Activated effector memory CD4-positive, alpha-beta T cell treated with anti-CD3 and anti-CD28 coated beads, Interleukin-2, amount 50 U/mL, for 16 hours (primary cell): ENCODE measurements around the gene ATP5F1D.

Experiments
- DNase-seq: peaks from one replicate; pipeline ENCODE4 v3.0.0-alpha.2; 2020

ATP5F1D gene

DNA sequence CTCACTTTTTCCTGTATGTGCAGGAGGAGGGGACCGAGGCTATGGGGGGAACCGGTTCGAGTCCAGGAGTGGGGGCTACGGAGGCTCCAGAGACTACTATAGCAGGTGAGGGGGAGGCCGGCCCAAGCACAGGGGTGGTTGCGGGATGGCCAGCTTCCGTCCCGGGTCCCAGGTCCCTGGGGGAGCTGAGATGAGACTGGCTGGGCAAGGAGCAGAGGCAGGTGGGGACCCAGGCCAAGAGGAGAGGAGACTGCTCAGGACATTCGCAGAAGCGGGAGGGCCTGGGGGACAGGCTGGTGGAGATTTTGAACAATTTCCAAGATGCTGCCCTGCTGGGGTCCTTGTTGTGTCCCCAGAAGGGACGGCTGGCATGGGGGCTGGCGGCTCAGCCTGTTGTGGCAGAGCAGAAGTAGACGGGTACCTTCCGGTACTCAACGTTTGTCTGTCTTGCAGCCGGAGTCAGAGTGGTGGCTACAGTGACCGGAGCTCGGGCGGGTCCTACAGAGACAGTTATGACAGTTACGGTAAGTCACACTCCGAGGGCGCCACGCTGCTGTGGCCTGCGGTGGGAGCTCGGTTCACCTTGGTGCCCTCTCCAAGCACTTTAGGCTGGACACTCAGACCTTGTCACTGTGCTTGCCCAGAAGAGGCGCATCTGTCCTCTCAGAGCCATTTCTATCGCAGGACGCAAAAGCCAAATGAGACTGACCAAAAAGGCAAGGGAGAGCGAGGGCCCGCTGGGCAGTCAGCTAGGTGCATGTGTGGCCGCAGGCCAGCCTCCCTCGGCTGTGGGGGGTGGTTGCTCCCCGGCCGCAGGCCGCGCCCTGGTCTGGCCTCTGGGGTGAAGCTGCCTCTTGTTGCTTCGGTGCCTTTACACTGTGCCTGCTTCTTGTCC lies 30.2 kb downstream of the ATP5F1D start:
- DNase-seq = no peak

- no peak for DNase-seq
These were observed 31.1 kb downstream of the ATP5F1D start for GRCh38 chr19:1272423-1273262.

GRCh38 chr19:1273263-1274041 lies 31.9 kb downstream of the ATP5F1D start:
- no peak for DNase-seq

DNA sequence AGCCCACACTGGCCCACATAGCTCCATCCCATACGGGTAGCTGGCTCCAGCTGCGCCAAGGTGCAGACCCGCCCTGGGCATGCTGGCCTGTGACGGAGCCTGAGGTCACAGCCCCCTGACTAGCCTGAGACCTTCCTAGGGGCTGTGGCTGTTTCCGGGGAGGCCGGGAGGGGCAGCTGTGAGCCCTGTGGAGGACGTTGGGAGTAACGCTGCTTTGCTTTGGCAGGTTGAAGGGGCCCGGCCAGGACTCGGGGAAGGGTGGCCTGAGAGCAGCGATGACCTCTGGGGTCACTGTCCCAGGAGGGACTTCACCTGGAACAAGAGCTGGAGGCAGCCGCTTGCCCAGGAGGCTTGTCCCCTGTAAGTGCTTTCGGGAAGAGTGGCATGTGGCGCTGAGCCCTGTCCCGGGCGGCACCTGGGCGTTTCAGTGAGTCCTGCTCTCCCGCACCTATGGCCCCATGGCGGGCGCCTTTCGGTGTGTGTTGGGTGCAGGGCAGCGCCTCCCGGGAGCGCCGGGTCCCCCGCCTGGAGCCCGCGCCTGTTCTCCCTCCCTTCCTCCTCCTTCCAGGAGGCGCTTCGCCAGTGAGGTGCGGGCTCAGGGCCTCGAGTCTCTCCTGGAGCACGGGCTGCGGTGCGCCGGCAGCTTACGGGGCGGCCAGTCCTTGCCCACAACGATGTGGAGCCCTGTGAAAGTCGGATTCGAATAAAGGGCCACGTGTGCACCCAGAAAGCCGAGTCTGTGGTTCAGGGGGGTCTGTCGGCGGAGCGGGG lies 32.7 kb downstream of the ATP5F1D start:
- peak; percentile 66 for DNase-seq

GRCh38 chr19:1274852-1275259 lies 33.3 kb downstream of the ATP5F1D start:
- no peak for DNase-seq

GRCh38 chr19:1275260-1275975 lies 33.9 kb downstream of the ATP5F1D start, which contains the start of gene FAM174C:
Gene FAM174C, plus strand, starts transcription at chr19:1275530. Its CDS starts 20 bp downstream, at chr19:1275550.
- DNase-seq = peak; percentile 99

GRCh38 chr19:1275976-1276627 lies 34.6 kb downstream of the ATP5F1D start:
- no peak for DNase-seq

DNA sequence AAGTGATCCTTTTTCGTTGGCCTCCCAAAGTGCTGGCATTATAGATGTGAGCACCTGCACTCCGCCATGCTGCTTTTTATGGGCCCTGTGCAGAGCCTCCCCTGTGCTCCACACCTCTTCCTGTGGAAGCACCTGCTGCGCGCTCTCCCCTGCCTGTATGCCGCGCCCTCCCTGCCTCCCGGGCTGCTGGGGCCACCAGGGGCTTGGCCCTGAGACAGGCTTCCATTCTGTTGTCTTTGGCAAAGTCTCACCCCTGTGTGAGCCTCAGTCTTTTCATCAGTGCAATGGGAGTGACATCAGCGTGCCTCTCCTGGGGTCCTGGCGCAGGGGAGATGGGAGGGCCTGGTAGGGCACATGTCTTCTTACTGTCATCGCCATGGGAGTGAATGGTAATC lies 35.1 kb downstream of the ATP5F1D start:
- peak; percentile 76 for DNase-seq

DNA sequence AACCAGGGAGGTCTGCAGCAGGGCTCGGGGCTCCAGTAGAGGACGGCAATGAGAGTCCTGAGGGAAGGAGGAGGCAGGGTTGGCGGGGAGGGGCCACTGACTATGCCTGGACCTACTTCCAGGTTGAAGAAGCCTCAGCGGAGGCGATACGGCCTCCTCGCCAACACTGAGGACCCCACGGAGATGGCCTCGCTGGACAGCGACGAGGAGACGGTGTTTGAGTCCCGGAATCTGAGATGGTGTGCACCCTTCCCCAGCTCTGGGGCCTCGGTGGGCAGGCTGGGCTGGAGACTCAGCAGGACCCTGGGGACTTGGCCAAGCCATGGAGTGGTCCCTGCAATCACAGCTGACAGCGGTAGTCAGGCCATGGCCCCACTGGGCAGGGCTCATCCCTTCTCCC lies 35.5 kb downstream of the ATP5F1D start:
- DNase-seq = no peak

DNA sequence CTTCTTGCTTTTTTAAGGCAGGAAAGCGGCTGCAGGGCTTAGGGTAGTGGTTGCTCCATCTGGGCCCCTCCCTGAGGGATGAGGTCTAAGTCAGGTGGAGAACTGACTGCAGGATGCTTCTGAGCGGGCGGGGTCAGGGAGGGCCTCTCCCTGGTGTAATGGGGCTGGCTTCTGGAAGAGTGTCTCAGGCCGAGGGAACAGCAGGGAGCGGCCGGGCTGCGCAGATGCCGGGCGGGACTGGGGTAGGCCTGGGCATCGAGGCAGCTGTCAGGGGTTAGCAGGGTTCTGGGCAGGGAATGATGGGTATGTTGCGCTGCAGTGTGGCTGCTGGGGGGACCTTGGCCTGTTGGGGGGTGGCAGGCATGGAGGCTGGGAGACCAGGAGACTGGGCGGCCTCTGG lies 36.5 kb downstream of the ATP5F1D start:
- no peak for DNase-seq

GRCh38 chr19:1278713-1279660 lies 37.4 kb downstream of the ATP5F1D start:
- DNase-seq = no peak

GRCh38 chr19:1279782-1280341 lies 38.3 kb downstream of the ATP5F1D start:
- DNase-seq = peak; percentile 91

GRCh38 chr19:1280636-1281568 lies 39.4 kb downstream of the ATP5F1D start:
- DNase-seq = no peak

- no peak for DNase-seq
These were observed 40.2 kb downstream of the ATP5F1D start for GRCh38 chr19:1281569-1282287.

- DNase-seq = no peak
These were observed 41.1 kb downstream of the ATP5F1D start for GRCh38 chr19:1282588-1283206.

- DNase-seq = no peak
These were observed 41.8 kb downstream of the ATP5F1D start for GRCh38 chr19:1283207-1283916.
